SKM-1 (cell line): ENCODE data around the gene ADAD2.

ENCODE experiments used
- DNase-seq: peaks from one replicate; lab custom pipeline; 2025; ENCODE audit not compliant: unreplicated experiment; lab: John Stamatoyannopoulos, UW

The ADAD2 gene

DNA sequence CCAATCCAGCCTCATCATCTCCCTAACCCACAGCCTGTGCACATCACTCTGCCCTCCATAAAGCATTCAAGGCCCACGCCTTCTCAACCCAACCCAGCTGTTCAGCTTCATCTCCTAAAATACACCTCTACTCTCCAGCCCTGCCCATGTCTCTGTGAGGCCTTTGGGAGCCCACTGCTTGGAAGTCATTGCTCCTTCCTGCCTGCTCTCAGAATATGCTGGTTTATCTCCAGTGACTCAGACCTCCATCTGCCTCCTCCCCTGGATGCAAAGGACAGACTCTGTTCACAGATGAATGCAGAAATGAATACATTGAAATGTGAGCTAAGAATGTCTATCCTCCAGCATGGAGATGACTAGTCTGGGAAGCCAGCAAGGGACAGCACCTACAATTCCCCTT lies 29.9 kb downstream of the ADAD2 start:
- no peak for DNase-seq

DNA sequence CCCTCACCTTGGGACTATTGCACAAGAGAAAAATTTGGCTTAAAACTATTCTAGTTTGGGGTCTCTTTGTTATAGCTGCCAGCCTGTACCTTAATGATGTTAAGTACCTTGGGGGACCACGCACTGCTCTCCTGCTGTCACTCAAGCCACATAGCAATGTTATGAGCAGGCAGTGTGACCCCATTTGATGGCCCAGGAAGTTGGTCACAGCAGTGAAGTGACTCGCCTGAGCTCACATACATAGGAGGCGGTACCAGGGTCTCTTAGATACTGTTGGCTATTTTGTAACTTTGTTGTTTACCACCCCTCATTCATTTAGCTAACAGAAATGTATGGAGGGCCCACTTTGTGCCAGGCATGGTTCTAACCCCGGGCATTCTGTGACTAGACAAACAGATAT lies 32.5 kb downstream of the ADAD2 start:
- no peak for DNase-seq

DNA sequence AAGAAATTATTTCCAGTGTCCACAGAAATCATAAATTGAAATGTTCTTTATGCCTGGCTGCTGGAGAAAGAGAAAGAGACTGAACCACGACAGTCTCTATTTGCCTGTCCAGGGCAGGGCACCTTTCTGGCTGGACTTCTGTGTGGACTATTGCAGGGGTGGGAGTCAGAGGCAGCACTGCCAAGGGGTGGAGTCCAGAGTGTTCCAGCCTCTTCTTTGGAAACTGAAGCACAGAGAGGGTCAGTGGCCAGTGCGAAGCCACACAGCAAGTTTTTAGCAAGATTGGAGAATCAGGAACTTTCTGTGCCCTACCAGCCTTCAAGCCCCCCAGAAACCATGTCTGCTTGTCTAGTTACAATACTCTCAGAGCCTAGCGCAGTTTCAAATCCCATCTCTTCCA lies 33.6 kb downstream of the ADAD2 start:
- no peak for DNase-seq

DNA sequence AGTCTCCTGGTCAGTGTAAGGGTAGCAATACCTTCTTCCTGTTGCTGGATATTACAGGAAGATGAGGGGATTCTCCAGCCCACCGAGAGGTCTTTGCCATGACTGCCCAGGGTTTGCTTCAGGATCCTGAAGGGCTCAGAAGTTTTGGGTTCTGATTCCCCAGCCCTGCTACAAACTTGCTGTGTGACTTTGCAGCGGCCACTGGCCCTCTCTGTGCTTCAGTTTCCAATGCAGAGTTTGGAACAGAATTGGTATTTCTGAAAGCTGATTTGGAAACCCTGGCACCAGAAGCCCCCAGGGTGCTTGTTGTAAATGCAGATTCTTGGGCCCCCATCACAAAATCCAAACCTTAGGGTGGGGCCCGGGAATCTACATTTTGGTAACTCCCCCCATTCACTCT lies 34.2 kb downstream of the ADAD2 start:
- DNase-seq = no peak

DNA sequence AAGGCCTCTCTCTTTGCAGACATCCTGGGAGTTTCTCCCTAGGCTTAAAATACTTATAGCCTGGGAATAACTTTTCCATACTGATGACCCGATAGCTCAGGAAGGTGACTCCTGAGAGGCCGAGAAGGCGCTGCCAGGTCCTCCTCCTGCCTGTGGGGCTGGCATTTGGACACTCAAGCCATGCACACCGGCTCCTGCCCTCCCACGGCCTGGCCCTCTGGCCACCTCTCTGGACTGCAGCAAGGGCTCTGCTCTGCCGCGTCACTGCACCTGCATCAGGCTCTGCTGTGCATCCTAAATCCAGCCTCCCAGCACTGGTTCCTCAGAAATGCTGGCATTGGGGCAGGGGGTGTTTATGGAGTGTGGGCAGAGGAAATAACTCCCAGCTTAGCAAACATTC lies 34.6 kb downstream of the ADAD2 start:
- no peak for DNase-seq

DNA sequence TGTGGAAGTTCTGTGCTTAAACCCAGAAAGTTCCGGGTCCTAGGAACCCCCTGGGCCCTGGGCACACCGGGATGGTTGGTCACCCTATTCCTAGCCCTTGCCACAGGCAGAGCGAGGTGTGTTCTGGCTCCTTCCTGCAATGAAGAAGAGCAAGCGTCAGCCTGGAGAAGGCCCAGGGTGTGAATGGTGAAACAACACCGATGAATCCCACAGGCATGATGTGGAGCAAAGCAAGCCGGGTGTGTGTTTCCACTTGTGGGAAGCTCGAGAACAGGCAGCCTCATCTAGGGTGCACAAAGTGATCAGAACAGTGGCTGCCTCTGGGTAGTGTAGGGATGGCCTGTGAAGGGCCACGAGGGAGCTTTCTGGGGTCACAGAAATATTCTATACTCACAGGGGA lies 35.1 kb downstream of the ADAD2 start:
- no peak for DNase-seq

GRCh38 chr16:84227548-84227947 lies 36.6 kb downstream of the ADAD2 start:
- no peak for DNase-seq

DNA sequence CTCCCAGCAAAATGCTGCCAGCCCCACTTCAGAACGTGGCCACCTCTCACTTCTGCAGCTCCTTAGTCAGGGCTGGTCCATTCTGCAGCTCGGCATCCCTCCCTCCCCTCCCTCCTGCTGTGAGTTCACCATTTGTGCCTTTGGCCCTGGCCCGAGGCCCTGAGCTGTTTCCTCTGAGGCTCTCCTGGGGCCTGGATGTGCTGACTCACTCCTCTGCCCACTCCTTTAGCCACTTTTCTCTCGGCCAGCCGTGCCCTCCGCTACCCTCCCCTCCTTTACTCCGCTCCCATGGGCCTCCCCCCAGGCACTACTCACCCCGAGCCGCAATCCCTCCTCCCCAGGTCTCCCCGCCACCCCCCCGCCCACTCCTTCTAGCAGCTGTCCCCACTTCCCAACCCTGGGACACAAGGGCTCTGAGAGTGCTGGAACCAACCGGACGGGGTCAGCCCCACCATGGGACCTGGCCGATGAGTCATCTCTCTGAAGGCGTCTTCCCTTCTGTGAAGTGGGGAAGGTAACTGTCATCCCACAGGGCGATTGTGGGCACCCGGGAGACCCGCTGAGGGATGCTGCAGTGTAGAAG lies 37.4 kb downstream of the ADAD2 start:
- DNase-seq = peak; percentile 47

DNA sequence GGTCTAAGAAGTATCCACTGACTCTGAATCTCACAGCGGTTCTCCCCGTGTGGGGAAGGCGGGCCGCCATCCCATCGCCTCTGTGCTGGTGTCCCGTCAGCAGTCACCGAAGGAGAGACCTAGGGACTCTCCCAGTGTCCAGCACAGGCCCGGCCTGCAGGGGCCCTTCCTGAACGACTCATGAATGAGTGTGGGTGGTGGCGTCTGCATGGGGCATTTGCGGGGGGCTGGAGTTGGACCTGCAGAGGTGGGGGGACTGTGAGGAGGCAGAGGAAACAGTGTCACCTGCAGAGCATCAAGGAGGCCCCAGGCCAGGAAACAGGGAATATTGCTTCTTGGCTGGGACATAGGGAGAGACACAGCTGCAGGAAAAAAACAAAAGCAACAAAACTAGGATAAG lies 38.5 kb downstream of the ADAD2 start:
- DNase-seq = no peak

DNA sequence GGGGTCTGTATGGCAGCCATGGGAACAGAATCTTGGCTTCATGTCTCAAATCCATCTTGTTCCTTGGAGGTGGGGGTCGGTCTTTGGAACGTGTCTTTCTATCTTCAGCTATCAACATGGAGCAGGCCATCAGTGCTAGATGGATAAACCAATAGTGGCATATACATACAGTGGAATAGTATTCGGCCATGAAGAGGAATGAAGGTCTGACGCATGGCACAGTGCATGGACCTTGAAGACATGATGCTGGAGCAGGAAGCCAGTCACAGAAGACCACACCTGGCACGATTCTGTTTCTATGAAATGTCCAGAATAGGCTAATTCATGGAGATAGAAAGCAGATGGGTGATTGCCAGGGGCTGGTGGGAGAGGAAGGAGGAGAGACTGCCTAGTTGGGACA lies 41.1 kb downstream of the ADAD2 start:
- no peak for DNase-seq

GRCh38 chr16:84232969-84233368 lies 42.0 kb downstream of the ADAD2 start:
- DNase-seq = no peak

DNA sequence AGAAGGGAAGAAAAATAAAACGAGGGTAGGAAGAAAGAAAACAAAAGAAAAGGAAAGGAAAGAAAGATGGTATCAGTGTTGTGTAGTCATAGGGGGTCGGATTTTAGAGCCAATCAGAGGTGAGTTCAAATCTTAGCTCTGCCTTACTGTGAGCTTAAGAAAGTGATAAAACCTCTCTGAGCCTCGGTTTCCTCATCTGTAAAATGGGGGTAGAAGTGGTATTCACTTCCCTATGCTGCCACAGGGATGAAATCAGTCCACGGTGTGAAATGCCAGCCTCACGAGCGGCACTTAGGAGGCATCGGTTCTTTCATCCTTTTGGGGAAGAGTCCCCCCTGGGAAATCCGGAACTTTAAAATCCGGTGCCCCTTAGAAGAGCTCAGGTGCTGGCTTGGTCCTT lies 42.8 kb downstream of the ADAD2 start:
- DNase-seq = no peak

- no peak for DNase-seq
Measured at GRCh38 chr16:84234321-84235241, 43.6 kb downstream of the ADAD2 start.

GRCh38 chr16:84236671-84237070 lies 45.7 kb downstream of the ADAD2 start:
- no peak for DNase-seq

- DNase-seq = no peak
Measured at GRCh38 chr16:84237994-84238750, 47.2 kb downstream of the ADAD2 start.

DNA sequence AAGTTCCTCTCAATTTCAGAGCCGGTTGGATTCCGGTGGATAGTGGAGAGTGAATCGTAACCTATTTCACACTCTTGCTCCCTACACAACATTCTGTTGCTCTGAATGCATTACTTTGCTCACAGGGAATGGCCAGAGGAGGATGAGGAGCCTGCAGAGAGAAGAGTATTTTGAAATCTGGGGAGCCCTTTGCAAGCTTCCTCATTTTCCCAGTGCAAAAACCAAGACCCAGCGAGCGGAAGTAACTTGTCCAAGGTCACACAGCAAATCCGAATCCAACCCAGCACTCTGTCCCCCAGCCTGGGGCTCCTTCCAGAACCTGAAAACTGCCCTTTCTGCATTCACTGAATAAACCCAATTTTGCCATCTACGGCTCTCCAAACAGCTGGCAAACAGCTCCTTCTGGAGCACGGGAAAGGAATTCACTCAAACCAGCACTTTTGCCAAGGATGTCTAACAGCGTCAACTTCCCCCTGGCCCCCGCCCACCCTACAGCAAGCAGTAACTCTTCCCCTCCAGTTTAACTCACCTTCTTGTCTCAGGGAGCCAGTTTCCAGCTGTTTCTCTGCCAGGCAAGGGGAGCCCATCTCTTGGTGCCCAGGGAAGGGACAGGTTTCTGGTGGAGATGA lies 48.3 kb downstream of the ADAD2 start:
- DNase-seq = peak; percentile 62

- no peak for DNase-seq
Measured at GRCh38 chr16:84239909-84240308, 49.0 kb downstream of the ADAD2 start, which contains the start of gene KCNG4. KCNG4 (minus strand) TSS chr16:84240012; CDS start chr16:84237485, 2,527 bp downstream.

GRCh38 chr16:84240455-84240854 lies 49.5 kb downstream of the ADAD2 start:
- no peak for DNase-seq

GRCh38 chr16:84241778-84242177 lies 50.8 kb downstream of the ADAD2 start:
- no peak for DNase-seq

DNA sequence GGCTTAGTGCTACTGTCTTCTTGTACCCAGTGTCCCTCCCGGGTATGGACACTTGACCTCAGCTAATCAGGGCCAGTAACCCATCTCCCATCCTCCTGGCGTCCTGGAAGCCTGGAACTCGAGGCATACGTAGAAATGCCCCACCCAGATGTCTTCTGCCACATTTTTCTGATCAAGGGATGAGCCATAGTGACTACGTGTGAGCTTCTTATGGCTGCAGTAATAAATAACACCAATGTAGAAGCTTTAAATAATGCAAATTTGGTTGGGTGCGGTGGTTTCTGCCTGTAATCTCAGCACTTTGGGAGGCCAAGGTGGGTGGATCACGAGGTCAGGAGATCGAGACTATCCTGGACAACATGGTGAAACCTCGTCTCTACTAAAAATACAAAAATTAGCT lies 51.9 kb downstream of the ADAD2 start:
- no peak for DNase-seq

- no peak for DNase-seq
Measured at GRCh38 chr16:84243732-84244131, 52.8 kb downstream of the ADAD2 start.
